GM19324 (cell line): Measurements from ENCODE around the gene TAS1R2.

Experiments used
- ATAC-seq: cut with Tn5 transposase; IDR thresholded peaks from one replicate; pipeline ENCODE4 v1.9.1; 2021; ENCODE audit warnings: mild to moderate bottlenecking, moderate library complexity; ENCODE audit not compliant: unreplicated experiment, low FRiP score

TAS1R2 gene

GRCh38 chr1:18884727-18885126 is 25.3 kb upstream of the TAS1R2 start:
- ATAC-seq = no peak

DNA sequence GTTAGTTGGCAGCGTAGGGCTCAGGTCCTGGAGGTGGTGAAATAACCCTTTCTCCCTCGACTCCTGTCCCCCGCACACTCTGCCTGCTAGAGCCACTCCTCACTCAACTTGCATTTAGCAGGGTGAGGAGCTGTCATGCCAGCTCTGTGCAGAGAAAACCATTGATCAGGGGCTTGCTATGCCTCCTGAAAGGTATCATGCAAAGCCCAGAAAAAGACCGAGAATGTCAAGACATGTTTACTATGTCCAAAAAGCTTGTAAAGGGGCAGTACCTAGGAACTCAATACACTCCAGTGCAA is 24.9 kb upstream of the TAS1R2 start:
- no peak for ATAC-seq

GRCh38 chr1:18883636-18884418 is 24.4 kb upstream of the TAS1R2 start:
- ATAC-seq = no peak

DNA sequence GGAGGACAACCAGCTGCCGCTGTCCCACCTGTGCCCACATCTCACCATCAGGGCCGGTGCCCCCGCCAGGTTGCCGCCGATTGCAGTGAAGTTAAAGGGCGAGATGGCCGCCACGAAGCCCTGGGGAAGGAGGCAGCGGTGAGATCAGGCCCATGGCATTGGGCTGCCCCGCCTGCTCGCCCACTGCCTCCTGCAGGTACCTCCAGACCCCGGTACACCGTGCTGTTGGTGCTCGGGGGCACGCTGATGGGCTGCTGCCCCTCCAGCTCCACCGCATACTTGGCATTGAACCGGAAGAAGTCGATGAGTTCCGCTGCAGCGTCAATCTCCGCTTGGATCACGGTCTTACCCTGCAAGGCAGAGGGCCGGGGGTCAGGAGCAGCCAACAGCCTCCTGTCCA is 23.6 kb upstream of the TAS1R2 start:
- no peak for ATAC-seq

GRCh38 chr1:18882486-18882885 is 23.0 kb upstream of the TAS1R2 start:
- ATAC-seq = no peak

GRCh38 chr1:18881642-18882431 is 22.4 kb upstream of the TAS1R2 start:
- ATAC-seq = no peak

DNA sequence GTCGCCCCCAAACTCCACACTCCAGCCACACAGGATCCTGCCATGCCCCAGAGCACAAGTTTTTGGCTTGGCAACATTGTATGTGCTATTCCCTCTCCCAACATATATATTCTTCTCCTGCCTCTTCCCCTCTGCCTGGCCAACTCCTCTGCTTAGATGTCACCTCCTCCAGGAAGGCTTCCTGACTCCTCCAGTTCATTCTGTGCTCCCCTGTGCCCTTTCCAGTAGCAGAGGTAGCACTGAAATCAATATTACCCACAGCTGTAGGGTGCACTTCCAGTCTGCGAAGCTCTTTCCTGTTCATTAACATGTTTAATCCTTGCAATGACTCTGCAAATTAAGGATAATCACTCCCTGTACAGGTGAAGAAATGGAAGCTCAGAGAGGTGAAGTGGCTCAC is 21.7 kb upstream of the TAS1R2 start:
- ATAC-seq = no peak

GRCh38 chr1:18880585-18880984 is 21.1 kb upstream of the TAS1R2 start:
- no peak for ATAC-seq

DNA sequence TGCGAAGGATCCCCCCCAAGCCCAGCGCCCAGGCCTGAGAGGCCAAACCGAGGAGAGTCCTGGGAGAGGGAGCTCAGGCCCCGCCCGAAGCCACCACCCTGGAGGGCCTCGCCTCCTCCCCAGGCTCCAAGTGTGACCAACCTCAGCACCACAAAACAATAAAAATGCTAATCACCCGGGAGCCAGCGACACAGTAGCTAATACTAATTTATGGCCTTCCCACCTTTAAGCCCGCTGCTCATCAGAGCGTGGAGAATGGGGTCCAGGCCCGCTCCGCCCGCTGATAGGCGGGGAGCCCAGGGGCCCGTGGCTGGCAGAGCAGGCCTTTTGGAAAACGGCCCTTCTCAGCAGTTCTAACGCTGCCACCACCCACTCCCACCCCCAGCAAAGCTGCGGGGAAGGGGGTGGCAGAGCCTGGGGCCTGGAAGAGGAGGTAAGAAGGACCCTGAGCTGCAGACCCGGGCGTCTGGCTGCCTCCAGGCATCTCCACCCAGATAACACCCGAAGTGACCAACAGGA is 20.4 kb upstream of the TAS1R2 start:
- no peak for ATAC-seq

- ATAC-seq = no peak
These were observed 19.8 kb upstream of the TAS1R2 start for GRCh38 chr1:18879215-18879790.

- no peak for ATAC-seq
These were observed 19.2 kb upstream of the TAS1R2 start for GRCh38 chr1:18878538-18879214.

DNA sequence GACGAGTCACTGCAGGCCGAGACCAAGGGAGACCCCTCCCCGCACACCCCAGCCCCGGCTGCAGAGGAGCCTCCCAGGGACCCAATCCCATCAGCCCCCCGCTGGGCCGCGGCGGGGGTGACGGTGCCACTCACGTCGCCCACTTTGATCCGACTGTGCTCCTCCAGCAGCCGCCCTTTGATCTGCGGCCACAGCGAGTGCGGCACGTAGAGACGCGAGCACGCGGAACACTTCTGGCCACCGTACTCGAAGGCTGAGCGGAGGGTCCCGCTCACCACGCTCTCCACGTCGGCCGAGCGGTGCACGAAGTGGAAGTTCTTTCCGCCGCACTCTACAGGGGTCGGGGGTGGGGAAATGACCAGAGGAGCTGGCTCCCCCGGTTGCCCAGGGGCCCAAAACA is 17.8 kb upstream of the TAS1R2 start:
- ATAC-seq = no peak

DNA sequence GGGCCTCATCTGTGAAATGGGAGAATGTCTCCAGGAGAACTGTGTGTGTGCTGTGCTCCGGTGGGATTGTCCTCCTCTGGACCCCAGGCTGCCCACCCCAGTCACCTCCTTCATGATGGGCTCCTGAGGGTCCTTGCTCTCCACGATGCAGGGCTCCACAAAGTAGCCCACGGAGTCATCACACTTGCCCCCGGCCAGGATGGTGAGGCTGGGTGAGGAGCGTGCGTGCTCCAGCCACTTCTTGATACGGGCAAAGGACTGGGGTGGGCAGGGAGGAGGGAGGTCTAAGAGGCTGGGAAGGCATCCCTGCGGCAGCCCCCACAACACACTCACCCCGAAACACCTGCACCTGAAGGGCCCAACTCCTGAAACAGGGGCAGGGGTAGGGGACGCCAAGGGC is 16.8 kb upstream of the TAS1R2 start:
- ATAC-seq = no peak

DNA sequence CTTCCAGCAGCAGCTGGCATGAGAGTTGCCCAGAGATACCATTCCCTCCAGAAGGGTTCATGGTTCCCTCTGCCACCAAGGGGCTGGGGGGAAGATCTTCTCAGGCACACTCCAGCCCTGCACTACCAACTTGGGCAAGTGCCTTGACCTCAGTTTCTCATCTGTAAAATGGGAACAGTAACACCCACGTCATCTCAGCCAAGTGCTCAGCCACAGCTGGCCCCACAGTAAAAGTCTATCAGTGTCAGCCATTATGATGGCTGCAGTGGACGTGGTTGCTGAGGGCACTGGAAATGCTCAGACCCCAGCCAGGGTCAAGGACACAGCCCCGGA is 16.3 kb upstream of the TAS1R2 start:
- no peak for ATAC-seq

DNA sequence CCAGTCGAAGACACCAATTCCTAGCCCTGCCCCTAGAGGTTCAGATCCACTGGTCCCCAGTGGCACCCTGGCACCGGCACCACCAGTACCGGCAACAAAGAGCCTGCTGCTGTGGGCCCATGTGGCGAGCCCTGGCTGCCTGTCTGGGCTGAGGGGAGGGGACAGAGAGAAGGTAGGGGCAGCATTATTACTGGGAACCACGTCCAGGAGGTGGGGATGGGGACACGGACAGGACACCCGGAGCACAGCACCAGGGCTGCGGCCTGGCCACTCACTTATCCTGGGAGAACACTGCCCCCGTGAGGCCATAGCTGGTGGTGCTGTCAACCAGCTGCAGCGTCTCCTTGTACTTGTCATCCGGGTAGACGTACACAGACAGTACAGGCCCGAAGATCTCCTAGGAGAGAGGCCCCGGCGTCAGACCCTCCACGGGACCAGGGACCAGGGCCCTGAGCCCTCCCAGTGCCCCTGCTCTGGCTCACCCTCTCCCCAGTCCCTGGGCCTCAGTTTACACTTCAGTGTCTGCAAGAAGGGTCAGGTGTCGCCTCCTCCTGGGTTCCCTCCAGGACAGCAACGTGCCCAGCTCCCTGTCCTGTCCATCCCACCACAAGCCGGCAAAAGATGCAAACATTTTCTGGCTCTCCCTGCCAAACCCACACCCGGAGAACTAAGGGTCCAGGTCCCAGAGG is 15.8 kb upstream of the TAS1R2 start:
- ATAC-seq = no peak

DNA sequence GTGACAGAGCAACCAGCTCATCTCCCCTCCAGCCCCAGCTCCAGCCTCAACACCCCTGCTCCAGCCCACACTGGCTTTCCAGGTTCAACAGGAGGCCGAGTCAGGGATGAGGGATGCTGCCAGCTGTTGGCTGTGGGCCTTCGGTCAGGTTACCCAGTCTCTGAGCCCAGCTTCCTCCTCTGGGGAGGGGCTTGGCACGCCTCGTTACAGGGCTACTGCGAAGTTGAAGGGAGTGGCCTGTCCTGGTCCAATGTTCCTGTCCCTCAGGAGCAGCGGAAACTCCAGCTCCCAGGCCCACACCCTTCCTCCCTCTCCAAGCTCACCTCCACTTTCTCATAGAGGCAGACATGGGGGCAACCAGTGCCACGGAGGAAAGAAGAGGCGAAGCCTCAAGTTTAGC is 15.1 kb upstream of the TAS1R2 start:
- ATAC-seq = no peak

- no peak for ATAC-seq
These were observed 14.6 kb upstream of the TAS1R2 start for GRCh38 chr1:18874036-18874435.

DNA sequence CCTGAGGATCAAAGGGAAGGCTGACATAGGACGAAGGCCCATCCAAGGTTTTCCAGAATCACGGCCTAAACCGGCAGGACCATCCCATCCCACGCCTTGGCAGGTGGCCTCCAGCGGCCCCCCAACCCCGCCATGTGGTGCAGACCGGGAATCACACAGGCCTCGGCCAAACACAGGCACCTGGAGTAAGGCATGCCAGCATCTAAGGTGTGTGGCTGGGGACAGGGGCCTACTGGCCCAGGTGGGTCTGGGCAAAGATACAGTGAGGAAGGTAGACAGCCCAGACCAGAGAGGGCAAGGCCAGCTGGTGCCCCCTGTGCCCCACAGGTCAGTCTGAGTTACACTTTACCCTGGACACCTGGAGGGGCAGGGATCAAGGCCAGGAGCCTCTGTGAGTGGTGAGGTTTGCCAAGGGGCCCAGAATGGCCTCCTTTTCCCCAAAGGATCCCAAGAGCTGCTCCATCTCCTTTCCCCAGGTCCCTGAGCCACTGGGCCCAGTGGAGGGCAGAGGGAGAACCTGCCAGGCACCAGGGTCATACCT is 12.7 kb upstream of the TAS1R2 start:
- ATAC-seq = no peak

DNA sequence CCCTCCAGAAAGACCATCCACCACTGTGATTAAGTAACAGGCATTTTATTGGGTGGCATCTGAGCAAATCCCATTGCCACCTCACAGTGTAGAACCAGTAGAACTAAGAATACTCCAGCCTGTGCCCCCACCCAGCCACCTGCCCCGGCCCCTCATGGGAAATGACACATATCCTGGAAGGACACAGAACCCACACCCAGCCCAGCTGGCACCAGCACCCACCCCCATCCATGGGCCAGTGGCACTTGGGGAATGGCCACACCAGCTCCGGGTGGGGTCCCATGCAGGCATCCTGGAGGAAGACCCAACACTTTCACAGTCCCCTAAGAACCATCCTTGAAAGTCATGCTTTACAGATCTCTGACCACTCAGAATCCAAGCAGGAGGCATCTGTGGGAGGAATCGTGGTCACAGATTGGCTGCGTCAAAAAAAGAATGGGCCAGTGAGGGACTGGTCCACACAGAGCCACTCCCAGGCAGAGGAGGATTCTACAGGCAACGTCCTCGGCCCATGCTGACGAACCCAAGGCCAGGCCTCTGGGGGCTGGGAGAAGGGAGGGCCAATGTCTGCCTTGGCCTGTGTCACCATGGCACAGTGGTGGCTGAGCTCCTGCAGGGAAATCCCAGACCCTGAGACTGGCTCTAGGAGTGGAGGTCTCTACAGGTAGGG is 12.1 kb upstream of the TAS1R2 start:
- ATAC-seq = no peak

DNA sequence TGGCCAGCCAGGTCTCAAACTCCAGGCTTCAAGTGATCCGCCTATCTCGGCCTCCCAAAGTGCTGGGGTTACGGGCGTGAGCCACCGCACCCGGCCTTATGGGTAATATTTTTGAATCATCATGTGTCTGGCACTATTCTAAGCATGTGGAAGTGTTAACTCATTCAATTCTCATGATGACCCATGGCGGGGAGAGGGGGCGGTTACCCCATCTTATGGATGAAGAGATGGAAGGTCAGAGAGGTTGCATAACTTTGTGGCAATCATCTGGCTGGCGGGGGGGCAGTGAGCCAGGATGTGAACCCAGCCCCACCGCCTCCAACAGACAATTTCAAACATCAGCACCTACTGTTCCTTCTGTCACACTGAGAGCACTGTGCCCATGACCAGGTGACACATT is 11.5 kb upstream of the TAS1R2 start:
- no peak for ATAC-seq
